LNCaP clone FGC (cell line): ENCODE results near the gene RGS9BP.
"Not testable (repeated sequence)": the region's sequence is repeated elsewhere in the genome, so short reads cannot be mapped to it uniquely, and the experiment has no call there.

Source experiments
- DNase-seq: peaks from one replicate; pipeline ENCODE4 v3.0.0-alpha.2; 2011; ENCODE audit warnings: low read depth
- H3K4me3 ChIP-seq: 2 replicates; pipeline ENCODE4 v1.5.1; 2011; ENCODE audit warnings: mild to moderate bottlenecking, low read depth, low read length, control low read depth
- CTCF ChIP-seq: IDR thresholded peaks from 2 replicates; pipeline ENCODE4 v1.5.1; 2012; ENCODE audit warnings: mild to moderate bottlenecking; ENCODE audit not compliant: control insufficient read depth, insufficient read depth; ENCODE audit errors: extremely low read depth

Gene RGS9BP

GRCh38 chr19:32642771-32643170, 32.9 kb upstream of the RGS9BP start:
- no peak for TF ChIP-seq CTCF
- H3K4me3 ChIP-seq = no peak overlapping the region
- no peak for DNase-seq

- H3K4me3 ChIP-seq = no peak overlapping the region
- DNase-seq = no peak
- no peak for TF ChIP-seq CTCF
These were observed 29.1 kb upstream of the RGS9BP start for GRCh38 chr19:32646556-32646955.

- H3K4me3 ChIP-seq = no peak overlapping the region
- DNase-seq = no peak
- TF ChIP-seq CTCF = no peak
These were observed 28.3 kb upstream of the RGS9BP start for GRCh38 chr19:32647361-32647760.

- no peak overlapping the region for H3K4me3 ChIP-seq
- DNase-seq = no peak
- TF ChIP-seq CTCF = no peak
These were observed 25.9 kb upstream of the RGS9BP start for GRCh38 chr19:32649751-32650150.

GRCh38 chr19:32650671-32651070, 25.0 kb upstream of the RGS9BP start:
- DNase-seq = no peak
- H3K4me3 ChIP-seq = no peak overlapping the region
- no peak for TF ChIP-seq CTCF

GRCh38 chr19:32651729-32652140, 23.9 kb upstream of the RGS9BP start:
- no peak overlapping the region for H3K4me3 ChIP-seq
- no peak for DNase-seq
- no peak for TF ChIP-seq CTCF

- H3K4me3 ChIP-seq = not testable (repeated sequence)
These were observed 23.3 kb upstream of the RGS9BP start for GRCh38 chr19:32652331-32652730.

GRCh38 chr19:32652894-32653598, 22.6 kb upstream of the RGS9BP start:
- no peak overlapping the region for H3K4me3 ChIP-seq
- DNase-seq = peak; percentile 37
- TF ChIP-seq CTCF = no peak

More at GRCh38 chr19:32652331-32652730, 23.3 kb upstream of the RGS9BP start:
- not testable (repeated sequence) for DNase-seq
